ENCODE data around the gene CARD11. TPM values are rescaled to one million over a fixed set of nuclear protein-coding genes. Genes with fewer than 3 reads are reported as not detected.

CARD11 gene
- total RNA-seq, 1 donor: under 0.01 TPM

- H3K4me3 ChIP-seq (ENCODE audit: low read depth, low read length): no peak overlapping the region
- DNase-seq (ENCODE audit: low read depth): no peak
- no peak for TF ChIP-seq CTCF (IDR thresholded peaks at IDR 0.05; ENCODE audit: insufficient read depth, low read length)
These were observed 77.9 kb downstream of the CARD11 start for GRCh38 chr7:2965745-2966270.

- DNase-seq (ENCODE audit: low read depth): no peak
- H3K4me3 ChIP-seq (ENCODE audit: low read depth, low read length): no peak overlapping the region
- no peak for TF ChIP-seq CTCF (IDR thresholded peaks at IDR 0.05; ENCODE audit: insufficient read depth, low read length)
These were observed 78.4 kb downstream of the CARD11 start for GRCh38 chr7:2965301-2965700.

GRCh38 chr7:2964208-2964607 is 79.5 kb downstream of the CARD11 start:
- no peak for TF ChIP-seq CTCF (IDR thresholded peaks at IDR 0.05; ENCODE audit: insufficient read depth, low read length)
- no peak for DNase-seq (ENCODE audit: low read depth)
- H3K4me3 ChIP-seq (ENCODE audit: low read depth, low read length): no peak overlapping the region

GRCh38 chr7:2962865-2963264 is 80.8 kb downstream of the CARD11 start:
- no peak for TF ChIP-seq CTCF (IDR thresholded peaks at IDR 0.05; ENCODE audit: insufficient read depth, low read length)
- no peak overlapping the region for H3K4me3 ChIP-seq (ENCODE audit: low read depth, low read length)
- no peak for DNase-seq (ENCODE audit: low read depth)

GRCh38 chr7:2959828-2960599 is 83.7 kb downstream of the CARD11 start:
- no peak for DNase-seq (ENCODE audit: low read depth)
- no peak for TF ChIP-seq CTCF (IDR thresholded peaks at IDR 0.05; ENCODE audit: insufficient read depth, low read length)
- H3K4me3 ChIP-seq (ENCODE audit: low read depth, low read length): no peak overlapping the region

- TF ChIP-seq CTCF (IDR thresholded peaks at IDR 0.05; ENCODE audit: insufficient read depth, low read length): no peak
These were observed 84.5 kb downstream of the CARD11 start for GRCh38 chr7:2959103-2959680.

More at GRCh38 chr7:2959103-2959680, 84.5 kb downstream of the CARD11 start:
- H3K4me3 ChIP-seq (ENCODE audit: low read depth, low read length): no peak overlapping the region
- no peak for DNase-seq (ENCODE audit: low read depth)
